ENCODE data around the gene F9.

GRCh38 chrX:139563251-139563650, 32.7 kb downstream of the F9 start:
- TF ChIP-seq POLR2A (IDR thresholded peaks at IDR 0.05) (no peak), CTCF (IDR thresholded peaks at IDR 0.05) (no peak)

Measured in breast epithelium (tissue), 3 donors.